Endodermal cell (in vitro differentiated cells): ENCODE data around the gene KIF5C. TPM values are rescaled to one million over a fixed set of nuclear protein-coding genes. Genes with fewer than 3 reads are reported as not detected.

Experiments
- DNase-seq: peaks from one replicate; pipeline ENCODE4 v3.0.0-alpha.2; 2017
- H3K27ac ChIP-seq: 2 replicates; pipeline ENCODE4 v1.5.1; 2013; ENCODE audit warnings: mild to moderate bottlenecking, low read depth, low read length, moderate library complexity
- H3K27me3 ChIP-seq: 2 replicates; pipeline ENCODE4 v1.6.1; 2013; ENCODE audit warnings: mild to moderate bottlenecking, low read length, moderate library complexity; ENCODE audit not compliant: insufficient read depth, control insufficient read depth, poor library complexity, severe bottlenecking
- H3K36me3 ChIP-seq: 2 replicates; pipeline ENCODE4 v1.7.0; 2013; ENCODE audit warnings: mild to moderate bottlenecking, low read length, moderate library complexity; ENCODE audit not compliant: control insufficient read depth, insufficient read depth
- H3K4me1 ChIP-seq: one replicate; pipeline ENCODE4 v1.7.0; 2013; ENCODE audit warnings: low read length; ENCODE audit not compliant: control insufficient read depth, insufficient read depth
- H3K4me3 ChIP-seq: 2 replicates; pipeline ENCODE4 v1.5.1; 2013; ENCODE audit warnings: mild to moderate bottlenecking, low read length, moderate library complexity
- H3K9ac ChIP-seq: 2 replicates; pipeline ENCODE4 v1.6.1; 2013; ENCODE audit warnings: mild to moderate bottlenecking, low read length, moderate library complexity; ENCODE audit not compliant: poor library complexity, severe bottlenecking; ENCODE audit errors: extremely low read depth
- H3K9me3 ChIP-seq: 2 replicates; pipeline ENCODE4 v1.6.1; 2013; ENCODE audit warnings: mild to moderate bottlenecking, low read length, moderate library complexity; ENCODE audit not compliant: control insufficient read depth
- H3K27ac Mint-ChIP-seq: 2 replicates; pipeline ENCODE4 v1.8.0; 2020; ENCODE audit warnings: mixed read lengths
- H3K27me3 Mint-ChIP-seq: 2 replicates; pipeline ENCODE4 v1.8.0; 2021; ENCODE audit warnings: mild to moderate bottlenecking, mixed read lengths; ENCODE audit not compliant: insufficient read depth
- H3K36me3 Mint-ChIP-seq: 2 replicates; pipeline ENCODE4 v1.8.0; 2020; ENCODE audit warnings: low read depth, mixed read lengths
- H3K4me1 Mint-ChIP-seq: 2 replicates; pipeline ENCODE4 v1.8.0; 2020; ENCODE audit warnings: mixed read lengths
- H3K4me3 Mint-ChIP-seq: 2 replicates; pipeline ENCODE4 v1.8.0; 2020; ENCODE audit warnings: mild to moderate bottlenecking, moderate library complexity, mixed read lengths
- H3K9me3 Mint-ChIP-seq: 2 replicates; pipeline ENCODE4 v1.8.0; 2020; ENCODE audit warnings: mild to moderate bottlenecking, mixed read lengths
- WGBS, 2 experiments: methylation state at CpG; one replicate each; pipeline versions ENCODE4 v1.1.5 to v1.1.7; 2013; ENCODE audit warnings: missing lambda C conversion rate in 2 of 2, mixed read lengths in 1 of 2; ENCODE audit not compliant: insufficient coverage in 1 of 2, insufficient read length in 1 of 2; 5-methylcytosine and 5-hydroxymethylcytosine counted together
- total RNA-seq, 2 donors: library from RNA; stranded (reverse); fragmentation: NEBNext Ultra II Directional in 1 of 2; extraction: Animal tissue kit (Norgen Biotek cat#: 25700) in 1 of 2; gene quantifications; 2 replicates in 1 of 2; 3 replicates in 1 of 2; pipeline ENCODE4 v1.2.1, GENCODE V29; 2021
- TF ChIP-seq, protein P1 (sequence below): fragments of 200-600 bp; sonication (generic); conservative IDR thresholded peaks from 2 replicates; pipeline ENCODE4 v1.5.0; 2021; ENCODE audit warnings: antibody characterized with exemption, mild to moderate bottlenecking

The KIF5C gene
- total RNA-seq, 2 donors from 2014 or later = 39.1 to 41.9 TPM

DNA sequence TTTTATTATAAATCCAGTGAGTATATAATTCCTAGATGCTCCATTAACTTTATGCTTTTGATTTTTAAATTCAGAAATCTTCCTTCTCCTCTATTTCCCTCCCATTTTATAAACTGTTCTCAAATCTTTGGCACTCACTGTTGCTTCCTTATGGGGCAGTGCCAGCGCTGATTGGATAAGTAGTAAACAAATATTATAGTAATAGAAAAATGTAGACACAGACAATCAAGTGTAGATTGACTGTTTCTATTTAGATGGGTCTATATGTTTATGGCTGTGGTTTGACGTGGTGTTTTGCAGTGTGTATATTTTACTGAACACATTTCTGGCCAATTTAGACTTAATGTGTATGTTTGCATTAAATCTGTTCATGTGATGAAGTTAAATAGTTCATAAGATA lies 200.1 kb downstream of the KIF5C start:
- Histone ChIP-seq H3K9ac (no peak overlapping the region), H3K27me3 (peaks cover 15% of the 10 kb centered on the region), H3K4me3 (no peak overlapping the region), H3K9me3 (no peaks in the 10 kb centered on the region), H3K36me3 (no peaks in the 10 kb centered on the region), H3K4me1 (peaks cover 18% of the 10 kb centered on the region), H3K27ac (no peak overlapping the region)
- Mint-ChIP-seq H3K27me3 (peaks cover 16% of the 10 kb centered on the region), H3K36me3 (no peaks in the 10 kb centered on the region), H3K27ac (no peak overlapping the region), H3K9me3 (no peaks in the 10 kb centered on the region), H3K4me3 (no peak overlapping the region), H3K4me1 (peaks cover 63% of the 10 kb centered on the region)
- 98 to 100% methylated on average over 1 to 2 of the region's 2 CpGs for WGBS, 2 experiments
- TF ChIP-seq, protein P1, sequence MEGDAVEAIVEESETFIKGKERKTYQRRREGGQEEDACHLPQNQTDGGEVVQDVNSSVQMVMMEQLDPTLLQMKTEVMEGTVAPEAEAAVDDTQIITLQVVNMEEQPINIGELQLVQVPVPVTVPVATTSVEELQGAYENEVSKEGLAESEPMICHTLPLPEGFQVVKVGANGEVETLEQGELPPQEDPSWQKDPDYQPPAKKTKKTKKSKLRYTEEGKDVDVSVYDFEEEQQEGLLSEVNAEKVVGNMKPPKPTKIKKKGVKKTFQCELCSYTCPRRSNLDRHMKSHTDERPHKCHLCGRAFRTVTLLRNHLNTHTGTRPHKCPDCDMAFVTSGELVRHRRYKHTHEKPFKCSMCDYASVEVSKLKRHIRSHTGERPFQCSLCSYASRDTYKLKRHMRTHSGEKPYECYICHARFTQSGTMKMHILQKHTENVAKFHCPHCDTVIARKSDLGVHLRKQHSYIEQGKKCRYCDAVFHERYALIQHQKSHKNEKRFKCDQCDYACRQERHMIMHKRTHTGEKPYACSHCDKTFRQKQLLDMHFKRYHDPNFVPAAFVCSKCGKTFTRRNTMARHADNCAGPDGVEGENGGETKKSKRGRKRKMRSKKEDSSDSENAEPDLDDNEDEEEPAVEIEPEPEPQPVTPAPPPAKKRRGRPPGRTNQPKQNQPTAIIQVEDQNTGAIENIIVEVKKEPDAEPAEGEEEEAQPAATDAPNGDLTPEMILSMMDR = no peak
- DNase-seq = no peak

DNA sequence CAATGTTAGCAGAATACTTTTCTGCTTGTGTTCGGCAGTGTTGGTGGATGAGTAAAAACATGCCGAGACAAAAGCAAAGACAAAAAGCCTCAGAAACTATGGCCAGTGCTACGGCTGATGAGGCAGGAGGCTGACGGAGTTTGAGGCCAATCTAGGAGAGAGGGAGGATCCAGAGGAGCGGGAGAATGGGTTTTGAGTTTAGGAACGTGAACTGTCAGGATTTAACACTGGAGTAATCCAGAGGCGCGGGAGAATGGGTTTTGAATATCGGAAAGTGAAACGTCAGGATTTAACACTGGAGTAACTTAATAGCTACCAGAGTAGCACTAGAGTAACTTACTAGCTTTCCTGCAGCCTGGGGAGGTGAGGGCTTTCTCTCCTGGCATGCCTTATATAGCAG lies 200.8 kb downstream of the KIF5C start:
- peaks cover 15% of the 10 kb centered on the region for H3K27me3 ChIP-seq
- no peaks in the 10 kb centered on the region for H3K9me3 ChIP-seq
- Mint-ChIP-seq H3K4me3 (no peak overlapping the region), H3K27me3 (peaks cover 16% of the 10 kb centered on the region), H3K4me1 (peaks cover 61% of the 10 kb centered on the region), H3K27ac (no peak overlapping the region), H3K9me3 (no peaks in the 10 kb centered on the region), H3K36me3 (no peaks in the 10 kb centered on the region)
- H3K4me1 ChIP-seq = peaks cover 18% of the 10 kb centered on the region
- DNase-seq = no peak
- H3K4me3 ChIP-seq = no peak overlapping the region
- H3K9ac ChIP-seq = no peak overlapping the region
- no peaks in the 10 kb centered on the region for H3K36me3 ChIP-seq
- H3K27ac ChIP-seq = no peak overlapping the region
- TF ChIP-seq, protein P1 = no peak
- 63 to 77% methylated on average over 9 to 10 of the region's 10 CpGs for WGBS, 2 experiments

Other genes starting within 250 kb of the KIF5C start
- 10 to 100 TPM; 23.0 to 32.0 TPM for gene EPC2, start 230.5 kb upstream of the KIF5C start, total RNA-seq
- gene LYPD6B, start 163.5 kb downstream of the KIF5C start, total RNA-seq = 10 to 100 TPM; 12.6 to 14.5 TPM